ENCODE results near the gene CELSR1. TPM values are rescaled to one million over a fixed set of nuclear protein-coding genes. Genes with fewer than 3 reads are reported as not detected.

The CELSR1 gene
- total RNA-seq, 2 experiments from 2014 or later = 1.0 to 1.1 TPM

DNA sequence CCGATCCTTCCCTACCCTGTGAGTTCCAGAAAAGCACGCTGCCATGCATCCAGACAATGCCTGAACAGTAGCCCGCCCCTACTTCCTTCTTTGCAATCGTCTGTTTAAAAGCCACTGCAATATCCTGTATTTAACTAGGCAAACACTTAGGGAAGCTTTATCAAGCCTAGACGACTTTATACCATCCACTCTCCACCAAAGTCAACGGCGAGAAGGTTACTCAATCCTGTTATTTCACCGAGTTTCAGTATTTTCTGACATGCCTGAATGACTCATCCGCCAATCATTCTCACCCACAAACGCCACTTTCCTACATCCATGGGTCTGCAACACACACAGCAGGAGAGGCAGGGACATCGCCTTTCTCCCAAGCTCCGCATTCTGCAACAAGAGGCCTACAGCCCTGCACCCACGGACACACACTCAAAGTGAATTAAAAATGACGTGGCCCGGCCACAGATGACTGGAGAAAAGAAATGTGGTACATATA is 9.3 kb downstream of the CELSR1 start:
- no peaks in the 10 kb centered on the region for H3K4me1 ChIP-seq (ENCODE audit: insufficient read depth, low read length)
- H3K27me3 ChIP-seq (ENCODE audit: control insufficient read depth in 1 of 2, insufficient read depth in 2 of 2, low read length in 2 of 2) = peaks cover 0 to 2% of the 10 kb centered on the region in 2 experiments
- no peak overlapping the region for H3K4me3 ChIP-seq (ENCODE audit: low read length)
- TF ChIP-seq, protein P1, sequence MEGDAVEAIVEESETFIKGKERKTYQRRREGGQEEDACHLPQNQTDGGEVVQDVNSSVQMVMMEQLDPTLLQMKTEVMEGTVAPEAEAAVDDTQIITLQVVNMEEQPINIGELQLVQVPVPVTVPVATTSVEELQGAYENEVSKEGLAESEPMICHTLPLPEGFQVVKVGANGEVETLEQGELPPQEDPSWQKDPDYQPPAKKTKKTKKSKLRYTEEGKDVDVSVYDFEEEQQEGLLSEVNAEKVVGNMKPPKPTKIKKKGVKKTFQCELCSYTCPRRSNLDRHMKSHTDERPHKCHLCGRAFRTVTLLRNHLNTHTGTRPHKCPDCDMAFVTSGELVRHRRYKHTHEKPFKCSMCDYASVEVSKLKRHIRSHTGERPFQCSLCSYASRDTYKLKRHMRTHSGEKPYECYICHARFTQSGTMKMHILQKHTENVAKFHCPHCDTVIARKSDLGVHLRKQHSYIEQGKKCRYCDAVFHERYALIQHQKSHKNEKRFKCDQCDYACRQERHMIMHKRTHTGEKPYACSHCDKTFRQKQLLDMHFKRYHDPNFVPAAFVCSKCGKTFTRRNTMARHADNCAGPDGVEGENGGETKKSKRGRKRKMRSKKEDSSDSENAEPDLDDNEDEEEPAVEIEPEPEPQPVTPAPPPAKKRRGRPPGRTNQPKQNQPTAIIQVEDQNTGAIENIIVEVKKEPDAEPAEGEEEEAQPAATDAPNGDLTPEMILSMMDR (IDR thresholded peaks at IDR 0.05) = no peak
- peak in 2 of 14 experiments; percentile 51 to 62 for DNase-seq
- no peak overlapping the region for H3K27ac Mint-ChIP-seq
- H3K4me3 Mint-ChIP-seq = no peak overlapping the region
- H3K36me3 Mint-ChIP-seq (ENCODE audit: low read depth) = no peaks in the 10 kb centered on the region
- peaks cover 8% of the 10 kb centered on the region for H3K27me3 Mint-ChIP-seq
- H3K9me3 Mint-ChIP-seq = no peaks in the 10 kb centered on the region
- POLR2A ChIA-PET = no interaction called here
- ATAC-seq (ENCODE audit: poor library complexity) = no peak
- no peaks in the 10 kb centered on the region for H3K36me3 ChIP-seq (ENCODE audit: insufficient read depth, low read length)
- H3K27ac ChIP-seq (ENCODE audit: low read depth in 1 of 2, low read length in 2 of 2) = no peak overlapping the region
- intact Hi-C loops (cut with DNase I, micrococcal nuclease) = no loop called here
- H3K4me1 Mint-ChIP-seq (ENCODE audit: low read depth) = no peaks in the 10 kb centered on the region
- H3K9me3 ChIP-seq (ENCODE audit: control insufficient read depth in 1 of 2, insufficient read depth in 1 of 2, low read length in 2 of 2) = no peaks in the 10 kb centered on the region
- CTCF ChIA-PET = no interaction called here

DNA sequence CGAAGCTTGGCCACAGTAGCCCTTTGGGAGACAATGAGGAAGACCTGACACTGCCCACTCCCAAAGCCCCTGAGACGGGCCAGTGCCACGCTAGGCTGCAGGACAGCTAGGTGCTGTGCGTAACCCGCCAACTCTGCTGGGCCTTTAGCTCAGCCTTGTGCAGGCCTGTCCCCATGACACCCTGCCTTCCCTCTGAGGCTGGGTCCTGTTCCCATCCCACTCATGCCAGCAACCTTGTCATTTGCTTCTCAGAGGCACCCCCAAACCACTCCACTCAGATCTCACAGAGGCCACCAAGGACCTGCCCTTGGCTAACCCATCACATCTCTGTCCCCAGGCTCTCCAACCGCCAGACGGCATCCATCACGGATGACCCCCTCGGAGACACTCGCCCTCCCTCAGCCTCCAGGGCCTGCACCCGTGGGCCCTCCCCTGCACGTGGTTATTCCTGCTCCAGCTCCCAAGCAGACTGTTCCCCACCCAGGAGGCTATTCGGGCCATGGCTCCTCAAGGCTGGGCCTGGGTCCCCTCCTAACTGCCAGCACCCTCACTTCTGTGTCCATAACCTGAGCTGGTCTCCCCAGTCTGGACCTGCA is 11.1 kb downstream of the CELSR1 start:
- CTCF ChIA-PET = no interaction called here
- Mint-ChIP-seq H3K9me3 (no peaks in the 10 kb centered on the region), H3K27ac (no peak overlapping the region), H3K36me3 (ENCODE audit: low read depth) (no peaks in the 10 kb centered on the region), H3K4me1 (ENCODE audit: low read depth) (no peaks in the 10 kb centered on the region), H3K4me3 (no peak overlapping the region), H3K27me3 (peaks cover 4% of the 10 kb centered on the region)
- POLR2A ChIA-PET = no interaction called here
- DNase-seq = no peak
- TF ChIP-seq, protein P1 (IDR thresholded peaks at IDR 0.05) = no peak
- Histone ChIP-seq H3K4me1 (ENCODE audit: insufficient read depth, low read length) (no peaks in the 10 kb centered on the region), H3K27ac (ENCODE audit: low read depth in 1 of 2, low read length in 2 of 2) (no peak overlapping the region), H3K27me3 (ENCODE audit: control insufficient read depth in 1 of 2, insufficient read depth in 2 of 2, low read length in 2 of 2) (peaks cover 0 to 2% of the 10 kb centered on the region in 2 experiments), H3K4me3 (ENCODE audit: low read length) (no peak overlapping the region), H3K36me3 (ENCODE audit: insufficient read depth, low read length) (no peaks in the 10 kb centered on the region), H3K9me3 (ENCODE audit: control insufficient read depth in 1 of 2, insufficient read depth in 1 of 2, low read length in 2 of 2) (no peaks in the 10 kb centered on the region)
- intact Hi-C loops (cut with DNase I, micrococcal nuclease) = no loop called here
- no peak for ATAC-seq (ENCODE audit: poor library complexity)

- intact Hi-C loops (cut with DNase I, micrococcal nuclease) = no loop called here
- Histone ChIP-seq H3K9me3 (ENCODE audit: control insufficient read depth in 1 of 2, insufficient read depth in 1 of 2, low read length in 2 of 2) (no peaks in the 10 kb centered on the region), H3K36me3 (ENCODE audit: insufficient read depth, low read length) (no peaks in the 10 kb centered on the region), H3K4me1 (ENCODE audit: insufficient read depth, low read length) (no peaks in the 10 kb centered on the region), H3K27me3 (ENCODE audit: control insufficient read depth in 1 of 2, insufficient read depth in 2 of 2, low read length in 2 of 2) (peaks cover 0 to 2% of the 10 kb centered on the region in 2 experiments), H3K4me3 (ENCODE audit: low read length) (no peak overlapping the region), H3K27ac (ENCODE audit: low read depth in 1 of 2, low read length in 2 of 2) (no peak overlapping the region)
- ChIA-PET CTCF (no interaction called here), POLR2A (no interaction called here)
- DNase-seq (no peak), ATAC-seq (ENCODE audit: poor library complexity) (no peak)
- H3K9me3 Mint-ChIP-seq = no peaks in the 10 kb centered on the region
- H3K4me1 Mint-ChIP-seq (ENCODE audit: low read depth) = no peaks in the 10 kb centered on the region
- no peak overlapping the region for H3K4me3 Mint-ChIP-seq
- TF ChIP-seq, protein P1 (IDR thresholded peaks at IDR 0.05) = no peak
- H3K27ac Mint-ChIP-seq = no peak overlapping the region
- peaks cover 4% of the 10 kb centered on the region for H3K27me3 Mint-ChIP-seq
- no peaks in the 10 kb centered on the region for H3K36me3 Mint-ChIP-seq (ENCODE audit: low read depth)
These were observed 11.8 kb downstream of the CELSR1 start for GRCh38 chr22:46525389-46526243.

Data from CD4-positive, alpha-beta T cell (primary cell).